ENCODE results near the gene TULP3. TPM values are rescaled to one million over a fixed set of nuclear protein-coding genes. Genes with fewer than 3 reads are reported as not detected.
A peak's percentile ranks its signal among the peaks of the same experiment; 100 is the strongest.

The TULP3 gene, protein sequence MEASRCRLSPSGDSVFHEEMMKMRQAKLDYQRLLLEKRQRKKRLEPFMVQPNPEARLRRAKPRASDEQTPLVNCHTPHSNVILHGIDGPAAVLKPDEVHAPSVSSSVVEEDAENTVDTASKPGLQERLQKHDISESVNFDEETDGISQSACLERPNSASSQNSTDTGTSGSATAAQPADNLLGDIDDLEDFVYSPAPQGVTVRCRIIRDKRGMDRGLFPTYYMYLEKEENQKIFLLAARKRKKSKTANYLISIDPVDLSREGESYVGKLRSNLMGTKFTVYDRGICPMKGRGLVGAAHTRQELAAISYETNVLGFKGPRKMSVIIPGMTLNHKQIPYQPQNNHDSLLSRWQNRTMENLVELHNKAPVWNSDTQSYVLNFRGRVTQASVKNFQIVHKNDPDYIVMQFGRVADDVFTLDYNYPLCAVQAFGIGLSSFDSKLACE
- 17.4 TPM for polyA plus RNA-seq (2012; ENCODE audit: insufficient read depth, insufficient read length, low read depth)

DNA sequence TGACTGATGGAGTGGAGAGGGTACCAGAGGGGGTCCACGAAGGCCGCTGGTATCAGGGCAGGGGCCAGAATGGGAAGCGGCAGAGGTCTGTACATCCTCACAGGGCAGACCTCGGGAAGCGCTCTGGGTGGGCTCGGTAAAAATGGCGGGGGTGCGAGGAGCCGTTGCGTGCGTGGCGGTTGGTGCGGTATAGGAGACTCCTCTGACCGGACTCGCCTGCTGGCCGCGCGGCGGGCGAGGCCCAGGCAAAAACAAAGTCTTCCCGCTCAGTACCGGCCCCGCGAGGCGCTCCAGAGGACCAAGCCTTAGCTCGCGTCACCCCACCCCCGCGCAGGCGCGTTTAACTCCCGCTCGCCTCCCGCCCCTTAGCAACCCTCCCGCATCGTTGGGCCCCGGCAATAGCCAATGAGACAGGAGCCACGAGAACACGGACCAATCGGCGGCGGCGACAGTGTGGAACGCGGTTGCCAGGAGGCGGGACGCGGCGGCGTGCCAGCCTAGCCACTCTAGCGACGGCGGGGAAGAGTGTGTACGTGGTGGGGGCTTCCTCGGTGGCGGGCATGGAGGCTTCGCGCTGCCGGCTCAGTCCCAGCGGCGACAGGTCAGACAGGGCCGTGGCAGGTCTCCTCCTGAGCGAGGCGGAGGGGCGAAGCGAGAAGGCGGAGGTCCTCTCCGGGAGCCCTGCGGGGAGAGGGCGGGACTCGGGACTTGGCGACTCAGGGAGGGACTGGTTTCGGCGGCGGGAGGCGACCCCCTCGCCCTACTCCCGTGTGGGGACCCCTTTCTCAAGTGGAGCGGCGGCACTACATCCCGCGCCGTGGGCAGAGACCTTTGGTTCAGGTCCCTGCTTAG lies at the start of gene TULP3:
TULP3 (plus strand) TSS at position 504 of the 852 bp plus-strand sequence; CDS start at position 561, 57 bp downstream.
- peak within 1 kb of the TSS; percentile 93 for H3K4me3 ChIP-seq (ENCODE audit: low read depth, low read length)
- H3K9me3 ChIP-seq = no peaks in the 10 kb centered on the region
- no peaks in the 10 kb centered on the region for H3K27me3 ChIP-seq
- peaks cover 3% of the 10 kb centered on the region; the same call in 1 of the 2 replicates for H3K4me1 ChIP-seq
- peak; percentile 99 for DNase-seq
- H3K36me3 ChIP-seq = peaks cover 4% of the 10 kb centered on the region
- TF ChIP-seq, protein P1, sequence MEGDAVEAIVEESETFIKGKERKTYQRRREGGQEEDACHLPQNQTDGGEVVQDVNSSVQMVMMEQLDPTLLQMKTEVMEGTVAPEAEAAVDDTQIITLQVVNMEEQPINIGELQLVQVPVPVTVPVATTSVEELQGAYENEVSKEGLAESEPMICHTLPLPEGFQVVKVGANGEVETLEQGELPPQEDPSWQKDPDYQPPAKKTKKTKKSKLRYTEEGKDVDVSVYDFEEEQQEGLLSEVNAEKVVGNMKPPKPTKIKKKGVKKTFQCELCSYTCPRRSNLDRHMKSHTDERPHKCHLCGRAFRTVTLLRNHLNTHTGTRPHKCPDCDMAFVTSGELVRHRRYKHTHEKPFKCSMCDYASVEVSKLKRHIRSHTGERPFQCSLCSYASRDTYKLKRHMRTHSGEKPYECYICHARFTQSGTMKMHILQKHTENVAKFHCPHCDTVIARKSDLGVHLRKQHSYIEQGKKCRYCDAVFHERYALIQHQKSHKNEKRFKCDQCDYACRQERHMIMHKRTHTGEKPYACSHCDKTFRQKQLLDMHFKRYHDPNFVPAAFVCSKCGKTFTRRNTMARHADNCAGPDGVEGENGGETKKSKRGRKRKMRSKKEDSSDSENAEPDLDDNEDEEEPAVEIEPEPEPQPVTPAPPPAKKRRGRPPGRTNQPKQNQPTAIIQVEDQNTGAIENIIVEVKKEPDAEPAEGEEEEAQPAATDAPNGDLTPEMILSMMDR (IDR thresholded peaks at IDR 0.05; ENCODE audit: low read depth, low read length) = no peak

DNA sequence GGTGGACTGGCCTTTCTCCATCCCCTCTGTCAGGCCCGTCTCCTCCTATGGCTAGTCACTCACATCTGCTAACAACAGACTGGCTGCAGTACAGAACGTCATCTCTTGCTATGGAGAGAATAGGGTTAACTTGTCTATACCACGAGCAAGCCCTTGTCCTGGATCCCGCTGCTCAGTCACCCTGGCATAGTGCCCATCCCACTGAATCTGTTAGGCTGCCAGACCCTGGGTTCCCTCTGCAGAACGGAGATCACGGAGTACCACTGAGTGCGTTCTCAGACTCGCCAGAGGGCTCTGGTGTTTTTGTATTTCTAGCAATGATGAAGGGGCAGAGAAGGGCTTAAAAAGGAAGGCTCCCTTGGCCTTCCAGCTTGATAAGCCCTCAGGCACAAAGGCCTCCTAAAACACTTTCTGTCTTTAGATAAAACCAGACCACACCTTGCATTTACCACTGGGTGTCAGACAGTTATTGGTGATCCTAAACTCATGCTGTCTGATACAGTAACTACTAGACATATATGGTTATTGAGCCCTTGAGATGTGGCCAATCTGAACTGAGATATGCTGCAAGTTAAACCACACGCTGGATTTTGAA lies 49.5 kb upstream of the TULP3 start:
- Histone ChIP-seq H3K27me3 (no peaks in the 10 kb centered on the region), H3K9me3 (no peaks in the 10 kb centered on the region), H3K4me1 (peaks cover 8% of the 10 kb centered on the region), H3K4me3 (ENCODE audit: low read depth, low read length) (no peak overlapping the region), H3K36me3 (no peaks in the 10 kb centered on the region)
- peak; percentile 79 for DNase-seq
- TF ChIP-seq, protein P1 (IDR thresholded peaks at IDR 0.05; ENCODE audit: low read depth, low read length) = no peak

DNA sequence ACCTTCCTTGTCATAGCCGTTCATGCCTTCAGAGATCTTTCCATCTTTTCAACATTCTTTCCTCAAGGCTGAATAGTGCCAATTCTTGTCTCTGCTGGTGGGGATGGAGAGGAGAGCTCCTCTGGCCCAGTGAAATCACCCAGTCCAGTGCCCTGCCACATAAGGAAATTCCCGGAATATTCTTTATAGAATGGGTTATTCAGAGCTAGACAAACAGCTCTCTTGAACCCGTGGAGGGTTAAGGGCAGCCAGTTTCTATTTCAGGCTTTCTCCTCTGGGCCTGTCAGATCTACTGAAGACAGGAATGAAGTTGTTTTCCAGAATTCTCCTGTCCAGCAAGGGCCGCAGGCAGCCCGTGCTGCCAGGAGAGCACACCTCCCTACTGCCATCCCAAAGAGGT lies 47.7 kb upstream of the TULP3 start:
- no peak for DNase-seq
- H3K36me3 ChIP-seq = no peaks in the 10 kb centered on the region
- no peak overlapping the region for H3K4me3 ChIP-seq (ENCODE audit: low read depth, low read length)
- H3K9me3 ChIP-seq = no peaks in the 10 kb centered on the region
- TF ChIP-seq, protein P1 (IDR thresholded peaks at IDR 0.05; ENCODE audit: low read depth, low read length) = no peak
- H3K27me3 ChIP-seq = no peaks in the 10 kb centered on the region
- peaks cover 8% of the 10 kb centered on the region; the same call in 1 of the 2 replicates for H3K4me1 ChIP-seq

DNA sequence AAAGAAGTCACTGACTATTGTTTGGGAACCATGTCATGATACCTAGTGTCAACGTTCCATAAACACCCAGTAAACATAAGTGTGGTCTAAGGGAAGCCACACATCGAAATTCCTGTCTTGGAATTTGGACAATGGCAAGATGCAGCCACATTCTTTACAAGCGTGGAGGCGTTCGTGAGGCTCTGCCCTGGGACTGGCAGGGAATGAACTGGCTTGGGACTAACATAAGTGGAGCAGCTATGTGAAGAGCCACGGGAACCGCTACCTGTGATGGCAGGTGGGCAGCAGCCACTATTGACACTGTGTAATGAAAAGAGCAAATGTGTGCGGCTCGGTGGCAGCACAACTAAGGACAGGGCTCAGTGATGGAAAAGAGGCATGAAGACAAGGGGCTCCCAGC lies 45.9 kb upstream of the TULP3 start:
- TF ChIP-seq, protein P1 (IDR thresholded peaks at IDR 0.05; ENCODE audit: low read depth, low read length) = no peak

DNA sequence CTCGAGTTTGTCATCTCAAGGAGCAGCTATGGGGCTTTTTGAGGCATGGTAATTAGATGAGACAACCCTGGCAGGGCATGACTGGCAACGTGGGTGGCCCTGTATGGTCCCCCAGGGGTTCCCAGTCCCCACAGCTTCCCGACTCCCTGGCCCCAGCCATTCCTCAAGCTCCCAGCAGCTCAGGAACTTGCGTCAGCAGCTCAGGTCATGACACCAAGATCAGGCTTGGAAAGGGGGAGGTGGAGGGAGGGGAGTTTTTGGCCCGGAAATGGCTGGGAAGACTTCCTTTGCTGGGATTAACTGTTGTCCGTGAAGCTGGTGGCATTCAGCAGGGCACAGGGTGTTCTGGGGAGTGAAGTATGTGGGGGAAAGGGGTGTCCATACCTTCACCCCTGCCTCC lies 45.4 kb upstream of the TULP3 start:
- no peaks in the 10 kb centered on the region for H3K27me3 ChIP-seq
- DNase-seq = no peak
- peaks cover 8% of the 10 kb centered on the region; the same call in 1 of the 2 replicates for H3K4me1 ChIP-seq
- no peaks in the 10 kb centered on the region for H3K36me3 ChIP-seq
- H3K9me3 ChIP-seq = no peaks in the 10 kb centered on the region
- TF ChIP-seq, protein P1 (IDR thresholded peaks at IDR 0.05; ENCODE audit: low read depth, low read length) = no peak
- no peak overlapping the region for H3K4me3 ChIP-seq (ENCODE audit: low read depth, low read length)

More for the DNA sequence above, 45.9 kb upstream of the TULP3 start:
- H3K4me3 ChIP-seq (ENCODE audit: low read depth, low read length) = no peak overlapping the region
- no peaks in the 10 kb centered on the region for H3K9me3 ChIP-seq
- no peaks in the 10 kb centered on the region for H3K36me3 ChIP-seq
- H3K27me3 ChIP-seq = no peaks in the 10 kb centered on the region
- H3K4me1 ChIP-seq = peaks cover 8% of the 10 kb centered on the region; the same call in 1 of the 2 replicates
- no peak for DNase-seq
